ENCODE data around the gene MTMR11.
"Not testable (repeated sequence)": the region's sequence is repeated elsewhere in the genome, so short reads cannot be mapped to it uniquely, and the experiment has no call there.

MTMR11 gene, protein sequence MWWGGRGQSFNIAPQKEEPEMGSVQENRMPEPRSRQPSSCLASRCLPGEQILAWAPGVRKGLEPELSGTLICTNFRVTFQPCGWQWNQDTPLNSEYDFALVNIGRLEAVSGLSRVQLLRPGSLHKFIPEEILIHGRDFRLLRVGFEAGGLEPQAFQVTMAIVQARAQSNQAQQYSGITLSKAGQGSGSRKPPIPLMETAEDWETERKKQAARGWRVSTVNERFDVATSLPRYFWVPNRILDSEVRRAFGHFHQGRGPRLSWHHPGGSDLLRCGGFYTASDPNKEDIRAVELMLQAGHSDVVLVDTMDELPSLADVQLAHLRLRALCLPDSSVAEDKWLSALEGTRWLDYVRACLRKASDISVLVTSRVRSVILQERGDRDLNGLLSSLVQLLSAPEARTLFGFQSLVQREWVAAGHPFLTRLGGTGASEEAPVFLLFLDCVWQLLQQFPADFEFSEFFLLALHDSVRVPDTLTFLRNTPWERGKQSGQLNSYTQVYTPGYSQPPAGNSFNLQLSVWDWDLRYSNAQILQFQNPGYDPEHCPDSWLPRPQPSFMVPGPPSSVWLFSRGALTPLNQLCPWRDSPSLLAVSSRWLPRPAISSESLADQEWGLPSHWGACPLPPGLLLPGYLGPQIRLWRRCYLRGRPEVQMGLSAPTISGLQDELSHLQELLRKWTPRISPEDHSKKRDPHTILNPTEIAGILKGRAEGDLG

DNA sequence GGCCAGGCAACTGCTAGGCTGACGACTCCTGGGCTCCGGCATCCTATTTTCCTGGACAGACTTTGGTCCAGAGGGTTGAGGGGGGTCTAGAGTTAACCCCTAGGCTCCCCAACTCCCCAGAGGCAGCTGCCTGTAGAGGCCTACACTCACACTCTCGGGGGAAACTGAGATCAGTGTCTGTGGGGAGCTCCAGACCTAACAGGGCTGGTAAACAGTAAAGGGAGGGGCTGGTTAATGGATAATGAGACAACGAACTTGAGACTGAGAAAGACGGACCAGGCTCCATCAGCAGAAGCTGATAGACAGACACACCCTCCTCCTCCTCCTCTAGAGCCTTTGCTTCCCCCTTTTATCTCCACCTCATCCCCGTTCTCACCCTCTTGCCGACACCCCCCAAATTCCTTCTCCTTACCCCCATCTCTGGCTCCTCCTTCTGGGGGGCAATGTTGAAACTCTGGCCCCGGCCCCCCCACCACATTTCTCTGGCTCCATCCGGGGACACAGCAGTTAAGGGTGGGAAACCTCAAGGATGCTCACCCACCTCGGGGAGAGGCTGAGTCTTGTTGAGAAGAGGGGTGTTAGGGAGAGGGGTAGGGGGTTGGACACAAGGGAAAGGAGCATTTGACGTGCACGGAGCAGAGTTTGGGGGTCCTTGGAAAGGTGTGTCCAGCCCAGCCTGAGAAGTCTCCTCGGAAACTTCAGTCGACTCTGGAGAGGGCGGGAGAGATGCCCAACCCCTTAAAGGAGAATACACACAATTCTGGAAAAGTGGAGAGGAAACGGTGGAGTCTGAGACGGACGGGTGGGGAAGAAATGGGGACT is at the start of gene MTMR11:
TSS of gene MTMR11 (minus strand) at position 710 of the 822 bp plus-strand sequence. CDS start at position 478, 232 bp downstream.
- no peak for DNase-seq

DNA sequence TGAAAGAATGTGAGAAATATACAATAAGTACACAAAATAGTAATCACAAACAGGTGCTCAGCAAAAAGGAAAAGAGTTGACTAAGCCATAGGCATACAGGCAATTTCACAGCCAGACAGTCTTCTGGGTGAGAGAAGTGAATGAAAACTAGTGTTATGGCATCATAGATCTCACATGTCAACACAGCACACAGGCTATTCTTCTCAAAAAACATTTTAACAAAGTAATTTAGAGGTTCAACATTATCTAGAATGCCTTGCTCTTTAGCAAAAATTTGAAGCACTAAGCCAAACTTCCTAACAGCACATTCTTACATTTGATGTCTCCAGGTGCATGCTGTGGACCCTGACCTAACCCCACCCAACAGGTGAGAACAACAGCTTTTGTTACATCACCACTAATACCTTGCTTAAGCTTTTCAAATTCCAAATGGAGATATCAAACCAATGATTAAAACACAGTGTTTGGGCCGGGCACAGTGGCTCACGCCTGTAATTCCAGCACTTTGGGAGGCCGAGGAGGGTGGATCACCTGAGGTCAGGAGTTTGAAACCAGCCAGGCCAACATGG is 43.4 kb upstream of the MTMR11 start:
- DNase-seq, result no peak

DNA sequence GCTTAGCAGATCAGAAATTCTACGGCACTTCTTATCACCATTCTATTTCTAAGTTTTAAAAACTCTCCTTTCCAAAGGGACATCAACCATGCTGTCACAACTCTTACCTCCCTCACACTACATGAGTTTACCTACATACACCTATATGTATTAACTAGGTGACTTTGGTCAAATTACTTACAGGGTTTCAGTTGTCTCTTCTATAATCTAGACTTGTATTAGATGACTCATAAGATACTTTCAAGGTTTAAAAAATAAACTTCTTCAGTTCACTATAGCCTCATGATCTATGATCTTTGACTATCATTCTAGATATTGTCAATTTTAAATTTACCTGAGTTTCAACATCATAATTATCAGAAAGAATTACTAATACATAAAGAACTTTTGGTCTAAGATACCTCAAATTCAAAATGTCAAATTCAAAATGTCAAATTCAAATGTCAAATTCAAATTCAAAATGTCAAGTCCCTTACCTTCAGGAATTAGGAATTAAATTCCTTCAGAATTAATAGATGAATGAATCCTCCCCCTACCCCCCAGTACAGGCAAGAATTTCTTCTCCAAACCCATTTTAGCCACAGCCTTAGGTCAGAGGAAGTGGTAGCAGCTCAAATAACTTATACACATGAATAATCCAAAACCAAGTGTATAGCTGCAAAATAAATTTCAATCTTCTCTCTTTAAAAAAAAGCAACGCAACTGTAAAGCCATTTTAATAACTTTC is 42.7 kb upstream of the MTMR11 start:
- DNase-seq, result no peak

DNA sequence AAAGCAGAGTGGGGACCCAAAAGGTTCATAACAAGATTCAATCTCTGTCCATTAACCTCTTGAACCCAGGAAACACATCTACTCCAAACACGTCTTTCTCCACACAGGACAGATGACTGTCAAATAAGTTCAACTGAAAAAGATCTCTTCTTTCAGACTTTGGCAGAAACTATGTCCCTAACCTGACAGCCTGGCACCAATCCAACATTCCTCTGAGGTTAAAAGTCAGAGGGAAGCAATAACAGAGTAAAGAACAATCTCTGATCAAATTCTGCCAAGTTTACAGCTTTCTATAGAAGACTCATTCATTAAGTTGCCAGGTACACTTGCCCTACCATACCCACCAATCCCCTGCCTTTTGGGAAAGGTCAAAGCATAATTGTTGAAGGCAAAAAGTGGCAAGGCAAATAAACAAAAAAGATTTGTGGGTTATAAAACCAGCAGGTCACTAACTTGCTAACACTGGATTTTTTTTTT is 41.9 kb upstream of the MTMR11 start:
- no peak for DNase-seq

DNA sequence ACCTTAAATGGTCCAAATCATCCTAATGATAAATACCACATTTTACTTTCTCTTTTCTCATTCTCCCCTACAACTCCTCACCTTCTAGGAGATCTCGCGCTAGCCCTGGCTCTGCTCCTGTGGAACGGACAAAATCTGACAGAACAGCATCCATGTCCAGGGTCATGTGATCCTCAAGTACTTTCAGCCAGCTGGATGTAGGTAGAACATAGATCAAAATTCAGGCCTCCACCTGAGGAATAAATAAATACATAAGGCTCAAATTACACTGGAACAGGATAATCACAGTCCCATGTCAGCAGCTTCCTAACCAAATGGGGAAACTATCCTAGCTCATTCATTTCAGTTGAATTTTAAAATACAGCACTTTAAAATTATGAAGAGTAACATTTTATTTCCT is 40.7 kb upstream of the MTMR11 start:
- DNase-seq, result no peak

DNA sequence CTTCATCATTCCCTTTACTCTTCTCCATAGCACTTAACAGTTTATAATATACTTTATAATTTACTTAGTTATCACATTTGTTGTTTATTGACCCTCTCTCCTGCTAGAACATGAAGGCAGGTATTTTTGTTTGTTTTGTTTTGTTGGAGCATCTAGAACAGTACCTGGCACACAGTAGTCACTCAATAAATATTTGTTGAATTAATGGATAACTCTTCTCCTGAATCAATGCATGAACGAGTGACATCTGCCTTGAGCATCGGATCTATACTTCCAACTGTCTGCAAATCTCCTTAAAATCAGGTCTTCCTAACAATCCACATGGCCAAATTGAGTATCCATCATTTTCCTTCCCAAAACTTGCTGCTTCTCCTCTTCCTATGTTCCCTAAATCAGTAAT is 35.9 kb upstream of the MTMR11 start:
- no peak for DNase-seq

DNA sequence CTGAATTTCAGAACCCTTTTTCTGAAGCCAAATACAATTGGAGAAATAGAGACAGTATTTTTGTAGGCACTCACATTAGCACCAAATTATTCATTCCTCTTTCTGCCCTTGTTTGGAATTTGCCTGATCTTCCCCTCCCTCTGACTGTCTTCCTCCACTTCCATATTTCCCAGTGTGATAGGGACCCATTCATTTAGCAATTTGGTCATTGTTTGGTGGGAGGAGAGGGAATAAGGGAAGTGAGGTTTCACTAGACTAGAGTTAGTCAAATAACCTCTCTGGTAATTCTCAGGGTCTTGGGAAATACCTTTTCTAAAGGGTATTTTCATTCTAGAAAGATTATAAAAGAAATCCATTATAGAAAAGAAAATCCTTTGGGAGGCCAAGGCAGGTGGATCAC is 31.0 kb upstream of the MTMR11 start:
- DNase-seq, result no peak

DNA sequence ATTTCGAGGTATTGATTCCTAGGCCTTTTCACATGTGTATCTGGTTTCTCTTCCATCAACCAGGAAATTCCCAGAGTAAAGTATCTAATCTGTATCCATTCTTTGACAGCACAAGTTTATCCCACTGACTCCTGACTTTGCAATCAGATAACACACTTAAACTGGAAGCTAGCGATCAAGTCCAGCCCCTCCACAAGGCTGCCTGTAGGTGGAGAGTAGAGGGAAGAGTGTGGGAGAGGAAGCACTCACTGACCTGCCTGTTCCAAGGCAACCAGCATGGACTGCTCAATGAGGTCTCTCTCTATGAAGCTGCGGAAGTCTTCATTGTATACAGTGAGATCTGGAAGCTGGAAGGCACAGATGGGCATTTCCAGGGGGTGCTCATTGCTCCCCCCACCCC is 30.4 kb upstream of the MTMR11 start:
- no peak for DNase-seq

DNA sequence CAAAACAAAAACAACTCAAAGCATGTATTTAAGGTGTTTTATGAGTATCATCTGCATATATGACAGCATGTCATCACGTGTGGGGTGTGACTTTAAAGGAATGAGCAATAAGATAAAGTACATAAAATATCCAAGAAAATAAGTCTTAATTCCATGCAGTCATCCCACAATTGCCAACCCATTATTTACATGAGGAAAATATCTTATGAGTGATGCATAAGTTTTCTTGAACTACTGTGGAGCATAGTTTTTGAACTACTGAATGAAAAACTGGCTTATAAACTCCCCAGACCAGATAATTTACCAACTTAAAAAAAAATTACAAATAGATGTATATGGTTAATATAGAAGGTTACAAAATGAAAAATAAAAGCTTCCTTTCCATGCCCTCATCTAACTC is 29.7 kb upstream of the MTMR11 start:
- DNase-seq, result no peak

DNA sequence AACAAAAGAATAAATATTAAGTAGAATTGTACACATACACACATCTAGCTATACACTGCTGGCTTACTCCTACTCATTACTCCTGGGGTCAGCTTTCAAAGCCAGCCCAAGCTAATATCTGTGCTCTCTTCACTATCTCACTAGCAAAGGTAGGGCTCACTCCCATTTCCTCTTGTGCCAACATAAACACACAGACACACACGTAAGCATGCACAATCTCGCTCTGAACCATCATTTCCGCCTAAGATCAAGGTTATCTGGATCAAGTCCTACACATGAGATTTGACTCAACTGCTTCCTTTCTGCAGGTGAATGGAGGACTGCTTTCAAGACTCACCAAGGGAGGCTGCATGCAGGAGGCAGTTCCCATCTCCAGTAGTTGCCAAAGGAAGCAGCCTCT is 28.8 kb upstream of the MTMR11 start:
- no peak for DNase-seq

DNA sequence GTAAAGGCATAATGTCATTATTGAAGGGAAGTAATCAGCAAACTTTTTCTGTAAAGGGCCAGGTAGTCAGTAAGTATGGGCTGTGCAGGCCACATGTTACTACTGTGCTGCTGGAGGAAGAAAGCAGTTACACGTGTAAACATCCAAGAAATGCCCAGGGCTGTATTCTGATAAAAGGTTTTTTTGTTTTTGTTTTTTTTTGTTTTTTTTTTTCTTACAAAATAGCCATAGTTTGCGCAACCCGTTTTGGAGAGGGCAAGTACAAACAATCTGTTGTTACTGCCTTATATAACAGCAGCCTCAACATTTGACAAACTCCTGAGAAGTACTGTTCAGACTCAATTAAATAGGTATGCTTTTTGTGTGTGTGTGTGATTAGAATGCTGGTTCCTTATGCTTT is 26.7 kb upstream of the MTMR11 start:
- no peak for DNase-seq

DNA sequence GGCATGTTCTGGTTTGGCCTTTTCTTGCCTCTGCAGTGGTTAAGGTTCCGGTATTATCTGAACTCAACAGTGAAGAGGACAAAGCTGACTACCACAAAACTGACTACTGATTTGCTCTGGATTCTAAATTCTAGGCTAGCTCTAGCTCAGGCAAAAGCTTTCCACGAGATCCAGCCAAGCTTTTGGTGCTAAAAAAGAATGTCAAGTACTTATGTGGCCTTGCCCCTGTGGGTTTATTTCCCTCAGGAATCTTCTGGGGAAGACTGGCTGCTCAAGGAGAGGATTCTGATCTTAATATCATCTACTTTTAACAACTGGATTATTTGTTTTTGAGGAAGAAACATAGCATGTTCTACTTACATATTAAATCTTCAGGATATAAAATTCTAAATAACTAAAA is 26.1 kb upstream of the MTMR11 start:
- DNase-seq, result no peak

DNA sequence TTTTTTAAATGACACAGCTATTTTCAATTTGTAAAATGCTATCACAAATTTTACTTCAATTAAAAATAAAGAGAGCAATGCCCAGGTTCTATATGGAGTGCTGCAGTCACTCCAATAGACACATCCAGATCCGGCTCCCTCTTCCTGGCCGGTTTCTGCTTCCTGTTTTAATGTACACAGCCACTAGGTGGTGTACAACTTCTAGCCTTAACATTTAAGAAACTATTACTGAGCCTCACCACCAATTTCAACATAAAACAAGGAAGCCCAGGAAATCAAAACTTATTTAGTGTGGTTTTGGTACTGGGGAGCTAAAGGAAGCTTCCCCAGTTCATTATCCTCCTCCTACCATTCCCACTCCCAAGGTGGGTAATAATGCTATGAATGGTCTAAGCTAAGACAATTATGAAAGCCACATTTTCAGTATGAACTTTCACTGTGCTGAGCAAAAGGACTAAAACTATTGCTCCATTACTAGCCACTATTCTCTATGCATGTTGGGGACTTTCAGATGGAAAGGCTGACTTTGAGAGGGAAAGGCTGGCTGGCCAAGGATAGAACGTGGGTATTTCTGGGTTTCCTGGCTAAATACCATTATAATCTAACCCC is 25.5 kb upstream of the MTMR11 start:
- DNase-seq, result no peak

DNA sequence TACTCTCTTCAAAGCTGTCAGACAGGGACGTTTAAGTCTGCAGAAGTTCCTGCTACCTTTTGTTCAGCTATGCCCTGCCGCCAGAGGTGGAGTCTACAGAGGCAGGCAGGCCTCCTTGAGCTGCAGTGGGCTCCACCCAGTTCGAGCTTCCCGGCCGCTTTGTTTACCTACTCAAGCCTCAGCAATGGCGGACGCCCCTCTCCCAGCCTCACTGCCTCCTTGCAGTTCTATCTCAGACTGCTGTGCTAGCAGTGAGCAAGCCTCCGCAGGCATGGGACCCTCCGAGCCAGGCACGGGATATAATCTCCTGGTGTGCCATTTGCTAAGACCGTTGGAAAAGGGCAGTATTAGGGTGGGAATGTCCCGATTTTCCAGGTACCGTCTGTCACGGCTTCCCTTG is 20.9 kb upstream of the MTMR11 start:
- DNase-seq, result not testable (repeated sequence)

DNA sequence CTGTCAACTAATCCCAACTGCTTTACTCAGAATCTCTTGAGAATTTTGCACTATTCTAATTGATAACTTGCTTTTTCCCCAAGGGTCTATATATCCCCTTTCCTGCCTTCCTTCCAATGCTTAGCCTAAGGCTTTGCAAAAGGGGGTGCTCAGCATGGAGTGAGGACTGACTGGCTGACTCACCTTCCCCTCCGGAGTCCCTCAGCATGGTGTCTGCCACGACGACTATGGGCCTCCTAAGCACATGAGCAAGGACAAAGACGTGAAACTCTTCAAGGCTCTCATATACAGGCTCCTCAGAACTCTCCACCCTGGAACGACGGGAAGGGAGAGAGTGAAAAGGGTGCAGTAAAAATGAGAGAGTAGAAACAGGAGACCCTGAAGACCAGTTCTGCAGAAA is 13.2 kb upstream of the MTMR11 start:
- no peak for DNase-seq

DNA sequence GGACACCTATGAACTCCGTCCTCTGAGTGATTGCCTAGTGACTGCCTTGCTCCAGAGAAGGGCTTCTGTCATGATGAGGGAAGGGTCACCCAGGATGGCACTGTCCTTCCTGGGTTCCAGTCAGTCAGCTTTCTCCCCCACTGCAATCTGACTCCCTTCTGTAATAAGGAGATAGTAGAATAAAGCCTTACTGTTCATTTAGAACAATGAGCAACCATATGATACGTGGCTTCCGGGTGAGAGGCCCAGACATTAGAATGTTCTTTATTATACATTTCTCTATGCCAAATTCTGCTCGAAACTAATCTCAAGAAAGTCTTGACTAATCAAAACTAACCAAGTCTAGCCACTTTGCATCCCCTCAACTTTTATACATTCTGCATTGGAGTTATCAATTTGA is 8.5 kb upstream of the MTMR11 start:
- DNase-seq, result no peak

DNA sequence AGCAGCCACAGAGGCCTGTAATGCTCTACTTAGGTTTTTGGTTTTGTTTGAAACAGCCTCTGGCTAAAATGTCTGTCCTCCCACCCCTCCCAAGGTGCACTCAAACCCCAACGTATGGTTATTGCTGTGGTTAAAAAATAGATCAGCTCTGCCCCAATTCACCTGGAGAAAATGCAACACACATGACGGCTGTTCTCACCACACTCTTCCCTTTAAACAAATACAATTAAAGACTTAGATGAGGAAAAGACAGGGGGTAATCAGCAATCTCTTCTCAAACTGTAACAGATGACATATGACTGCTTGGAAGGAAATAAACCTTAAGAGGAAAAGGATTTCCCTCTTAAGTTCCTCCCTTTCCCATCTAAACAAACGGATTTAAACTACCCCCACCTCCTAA is 6.2 kb upstream of the MTMR11 start:
- DNase-seq, result no peak

DNA sequence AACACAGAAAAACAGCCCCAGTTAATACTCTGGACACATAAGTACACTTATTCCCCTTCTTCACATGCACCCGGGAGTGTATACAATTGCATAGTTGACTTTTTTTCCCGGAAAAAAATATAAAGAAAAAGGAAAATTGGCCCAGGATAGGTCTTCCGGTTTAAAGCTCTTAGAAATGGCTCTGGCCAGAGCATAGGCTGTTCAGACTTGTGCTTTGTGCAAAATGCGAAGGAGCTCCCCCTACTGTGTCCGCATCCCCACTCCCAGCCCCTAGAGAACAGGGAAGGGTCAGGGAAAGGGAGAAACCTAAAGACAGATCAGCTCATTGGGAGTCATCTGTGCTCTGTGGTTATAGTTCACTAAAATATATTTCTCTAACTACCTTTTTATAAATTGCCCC is 5.5 kb upstream of the MTMR11 start:
- no peak for DNase-seq

DNA sequence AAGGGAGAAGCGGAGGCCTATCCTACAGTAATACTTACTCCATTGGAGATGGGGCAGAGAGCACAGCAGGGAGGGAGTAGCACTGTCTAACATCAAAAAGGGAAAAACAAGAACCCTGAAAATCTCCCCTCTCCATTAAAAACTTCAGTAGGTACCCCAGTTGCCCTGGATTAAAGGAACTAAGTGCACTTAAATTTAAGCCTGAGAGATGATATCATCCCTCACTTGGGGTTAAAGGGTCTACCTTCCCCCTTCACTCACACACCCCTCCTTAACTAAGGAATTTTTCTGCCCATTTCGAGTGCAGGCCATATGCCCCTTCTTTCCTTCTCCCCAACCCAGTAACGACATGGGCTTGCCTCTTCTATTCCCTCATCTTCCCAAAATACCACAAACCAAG is 3.7 kb upstream of the MTMR11 start:
- DNase-seq, result no peak

DNA sequence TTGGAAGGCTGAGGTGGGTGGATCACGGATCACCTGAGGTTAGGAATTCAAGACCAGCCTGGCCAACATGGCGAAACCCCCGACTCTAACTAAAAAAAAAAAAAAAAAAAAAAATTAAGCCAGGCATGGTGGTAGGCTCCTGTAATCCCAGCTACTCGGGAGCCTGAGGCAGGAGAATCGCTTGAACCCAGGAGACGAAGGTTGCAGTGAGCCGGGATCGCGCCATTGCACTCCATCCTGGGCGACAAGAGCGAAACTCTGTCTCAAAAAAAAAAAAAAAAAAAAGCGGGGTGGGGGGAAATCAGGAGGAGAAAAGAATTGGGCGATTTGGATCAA is 2.0 kb upstream of the MTMR11 start:
- not testable (repeated sequence) for DNase-seq

DNA sequence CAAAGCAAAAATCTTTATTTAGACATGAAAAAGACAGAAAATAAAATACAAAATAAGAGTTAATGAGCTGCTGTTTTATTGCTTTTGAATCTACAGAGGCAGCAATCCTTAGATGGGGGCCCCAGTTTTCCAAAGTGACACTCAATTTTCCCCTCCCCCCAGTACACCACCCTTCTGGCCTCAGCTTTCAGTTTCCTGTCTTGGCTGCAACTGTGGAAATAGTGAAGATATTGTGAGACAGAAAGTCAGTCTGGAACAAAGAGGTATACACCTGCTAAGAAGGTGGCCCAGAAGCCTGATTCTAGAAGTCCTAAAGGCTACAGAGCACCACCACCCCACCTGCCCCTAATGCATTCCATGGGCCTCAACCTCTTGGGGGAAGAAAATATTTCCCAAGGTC is 1.1 kb upstream of the MTMR11 start:
- no peak for DNase-seq

Data from stimulated activated CD4-positive, alpha-beta T cell treated with anti-CD3 and anti-CD28 coated beads, Interleukin-12 subunit alpha, Interleukin-12 subunit beta, amount 100 ng/mL, for 4 hours (primary cell).